Retinal pigment epithelial cell (primary cell): Measurements from ENCODE around the gene PSME4.

Experiments used
- DNase-seq: peaks from one replicate; pipeline ENCODE4 v3.0.0-alpha.2; 2010; ENCODE audit warnings: low read depth
- H3K4me3 ChIP-seq: 2 replicates; pipeline ENCODE4 v1.5.1; 2011; ENCODE audit warnings: mild to moderate bottlenecking, low read length, control low read depth, moderate library complexity
- TF ChIP-seq, protein P1 (sequence below): conservative IDR thresholded peaks from 2 replicates; pipeline ENCODE4 v1.5.1; 2011; ENCODE audit warnings: low read depth, low read length, control low read depth, inconsistent platforms

PSME4 gene

GRCh38 chr2:53874401-53874950, 96.3 kb downstream of the PSME4 start:
- no peak overlapping the region for H3K4me3 ChIP-seq
- no peak for DNase-seq
- TF ChIP-seq, protein P1, sequence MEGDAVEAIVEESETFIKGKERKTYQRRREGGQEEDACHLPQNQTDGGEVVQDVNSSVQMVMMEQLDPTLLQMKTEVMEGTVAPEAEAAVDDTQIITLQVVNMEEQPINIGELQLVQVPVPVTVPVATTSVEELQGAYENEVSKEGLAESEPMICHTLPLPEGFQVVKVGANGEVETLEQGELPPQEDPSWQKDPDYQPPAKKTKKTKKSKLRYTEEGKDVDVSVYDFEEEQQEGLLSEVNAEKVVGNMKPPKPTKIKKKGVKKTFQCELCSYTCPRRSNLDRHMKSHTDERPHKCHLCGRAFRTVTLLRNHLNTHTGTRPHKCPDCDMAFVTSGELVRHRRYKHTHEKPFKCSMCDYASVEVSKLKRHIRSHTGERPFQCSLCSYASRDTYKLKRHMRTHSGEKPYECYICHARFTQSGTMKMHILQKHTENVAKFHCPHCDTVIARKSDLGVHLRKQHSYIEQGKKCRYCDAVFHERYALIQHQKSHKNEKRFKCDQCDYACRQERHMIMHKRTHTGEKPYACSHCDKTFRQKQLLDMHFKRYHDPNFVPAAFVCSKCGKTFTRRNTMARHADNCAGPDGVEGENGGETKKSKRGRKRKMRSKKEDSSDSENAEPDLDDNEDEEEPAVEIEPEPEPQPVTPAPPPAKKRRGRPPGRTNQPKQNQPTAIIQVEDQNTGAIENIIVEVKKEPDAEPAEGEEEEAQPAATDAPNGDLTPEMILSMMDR: no peak

GRCh38 chr2:53867773-53868172, 103.0 kb downstream of the PSME4 start:
- H3K4me3 ChIP-seq: no peak overlapping the region
- DNase-seq: no peak
- TF ChIP-seq, protein P1: no peak

- TF ChIP-seq, protein P1: no peak
These were observed 103.6 kb downstream of the PSME4 start for GRCh38 chr2:53867169-53867568.

DNA sequence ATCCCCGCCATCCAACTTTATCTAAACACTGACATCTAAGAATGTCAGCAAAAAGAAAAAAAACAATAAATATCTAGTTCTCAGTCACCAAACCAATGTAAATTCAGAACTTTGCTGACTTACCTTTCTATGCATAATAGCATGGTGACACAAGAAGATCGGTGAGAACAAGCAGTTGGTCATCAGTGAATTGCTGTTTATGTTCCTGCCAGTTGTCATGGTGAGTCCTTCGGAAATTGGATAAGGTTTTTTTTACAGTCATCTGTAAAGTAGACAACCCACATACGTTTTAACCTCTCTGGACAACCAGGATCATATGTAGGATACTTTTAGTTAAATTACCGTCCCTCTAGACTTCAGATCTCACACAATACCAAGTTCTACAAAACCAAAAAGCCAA, 104.8 kb downstream of the PSME4 start:
- H3K4me3 ChIP-seq: no peak overlapping the region
- TF ChIP-seq, protein P1: no peak
- no peak for DNase-seq

More at GRCh38 chr2:53867169-53867568, 103.6 kb downstream of the PSME4 start:
- H3K4me3 ChIP-seq: no peak overlapping the region
- DNase-seq: no peak

GRCh38 chr2:53865264-53865663, 105.5 kb downstream of the PSME4 start:
- TF ChIP-seq, protein P1: no peak
- no peak overlapping the region for H3K4me3 ChIP-seq
- DNase-seq: no peak

DNA sequence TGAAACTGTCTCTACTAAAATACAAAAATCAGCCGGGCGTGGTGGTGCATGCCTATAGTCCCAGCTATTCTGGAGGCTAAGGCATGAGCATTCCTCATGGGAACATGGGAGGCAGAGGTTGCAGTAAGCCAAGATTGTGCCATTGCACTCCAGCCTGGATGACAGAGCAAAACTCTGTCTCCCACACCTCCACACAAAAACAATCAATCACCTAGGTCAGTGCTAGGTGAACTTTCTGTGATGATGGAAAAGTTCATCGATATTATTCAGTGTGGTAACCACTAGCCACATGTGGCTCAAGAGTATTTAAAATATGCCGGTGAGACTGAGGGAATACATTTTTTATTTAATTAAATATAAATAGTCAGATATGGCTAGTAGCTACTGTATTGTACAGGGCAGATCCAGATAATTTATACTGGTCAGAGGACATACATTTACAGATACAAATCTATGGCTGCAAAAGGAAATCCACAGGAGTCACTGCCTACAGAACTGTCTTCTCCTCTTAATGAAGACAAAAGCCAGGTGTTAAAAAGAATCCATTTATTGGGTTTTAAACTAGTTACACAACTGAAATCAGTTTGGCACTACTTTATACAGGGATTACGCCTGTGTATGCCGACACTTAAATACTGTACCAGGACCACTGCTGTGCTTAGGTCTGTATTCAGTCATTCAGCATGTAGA, 107.1 kb downstream of the PSME4 start:
- DNase-seq: no peak
- no peak overlapping the region for H3K4me3 ChIP-seq
- TF ChIP-seq, protein P1: no peak

- TF ChIP-seq, protein P1: no peak
- no peak overlapping the region for H3K4me3 ChIP-seq
- DNase-seq: no peak
These were observed 109.0 kb downstream of the PSME4 start for GRCh38 chr2:53861824-53862223.
